ENCODE data around the gene NALCN.

DNA sequence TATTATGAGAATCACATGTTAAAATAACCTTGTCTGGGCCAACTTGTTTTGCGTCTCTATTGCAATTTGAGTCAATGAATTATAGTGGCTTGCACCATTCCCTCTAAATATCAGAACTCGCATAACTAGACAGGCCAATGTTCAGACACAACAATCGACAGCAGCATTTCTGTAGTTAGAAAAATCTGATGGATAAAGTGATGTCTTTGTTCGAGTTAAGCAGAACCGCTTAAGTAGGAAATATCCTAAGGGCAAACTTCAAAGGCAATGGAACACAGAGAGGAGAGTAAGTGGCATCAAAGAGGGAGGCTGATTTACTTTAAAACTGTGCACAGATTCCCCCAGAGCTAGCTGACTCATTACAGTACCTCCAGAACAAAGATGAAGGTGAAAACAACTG lies 333.9 kb downstream of the NALCN start:
- TF ChIP-seq, protein P1, sequence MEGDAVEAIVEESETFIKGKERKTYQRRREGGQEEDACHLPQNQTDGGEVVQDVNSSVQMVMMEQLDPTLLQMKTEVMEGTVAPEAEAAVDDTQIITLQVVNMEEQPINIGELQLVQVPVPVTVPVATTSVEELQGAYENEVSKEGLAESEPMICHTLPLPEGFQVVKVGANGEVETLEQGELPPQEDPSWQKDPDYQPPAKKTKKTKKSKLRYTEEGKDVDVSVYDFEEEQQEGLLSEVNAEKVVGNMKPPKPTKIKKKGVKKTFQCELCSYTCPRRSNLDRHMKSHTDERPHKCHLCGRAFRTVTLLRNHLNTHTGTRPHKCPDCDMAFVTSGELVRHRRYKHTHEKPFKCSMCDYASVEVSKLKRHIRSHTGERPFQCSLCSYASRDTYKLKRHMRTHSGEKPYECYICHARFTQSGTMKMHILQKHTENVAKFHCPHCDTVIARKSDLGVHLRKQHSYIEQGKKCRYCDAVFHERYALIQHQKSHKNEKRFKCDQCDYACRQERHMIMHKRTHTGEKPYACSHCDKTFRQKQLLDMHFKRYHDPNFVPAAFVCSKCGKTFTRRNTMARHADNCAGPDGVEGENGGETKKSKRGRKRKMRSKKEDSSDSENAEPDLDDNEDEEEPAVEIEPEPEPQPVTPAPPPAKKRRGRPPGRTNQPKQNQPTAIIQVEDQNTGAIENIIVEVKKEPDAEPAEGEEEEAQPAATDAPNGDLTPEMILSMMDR (IDR thresholded peaks at IDR 0.05 in 8 of 11, conservative IDR thresholded peaks at IDR 0.05 in 3 of 11): no peak
- TF ChIP-seq POLR2A (IDR thresholded peaks at IDR 0.05): no peak
